ENCODE results near the gene DUSP10. TPM values are rescaled to one million over a fixed set of nuclear protein-coding genes. Genes with fewer than 3 reads are reported as not detected.

Gene DUSP10
- total RNA-seq, 1 experiment from 2014 or later = 0.17 TPM

DNA sequence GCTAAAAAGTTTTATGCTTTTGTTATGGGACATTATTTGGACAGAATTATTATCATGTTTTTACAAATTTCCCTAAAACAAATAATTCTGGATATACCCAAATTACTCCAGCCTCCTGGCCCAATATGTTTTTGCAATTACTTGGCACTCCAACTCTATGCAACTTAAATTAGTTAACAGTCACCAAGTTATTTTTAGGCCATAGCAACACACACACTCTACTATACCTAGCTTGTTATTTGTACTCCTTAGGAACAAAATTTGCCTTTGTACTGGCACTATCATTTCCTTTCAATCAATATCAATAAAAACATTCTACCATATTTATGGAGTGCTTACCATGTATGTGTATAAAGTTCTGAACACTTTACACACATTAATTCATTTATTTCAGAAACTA, 7.7 kb downstream of the DUSP10 start:
- intact Hi-C loops (cut with micrococcal nuclease; ENCODE audit: unreplicated experiment) = no loop called here
- no peak overlapping the region for H3K4me3 ChIP-seq (ENCODE audit: low read depth, low read length, poor library complexity, severe bottlenecking)
- DNase-seq (ENCODE audit: low spot score) = no peak
- CTCF ChIA-PET = no interaction called here
- H3K27ac ChIP-seq (ENCODE audit: low read depth, low read length, poor library complexity, severe bottlenecking) = no peak overlapping the region
- no TSS peak for BruUV-seq (replicated peaks)
- POLR2A ChIA-PET (ENCODE audit: low non-redundant PET) = no interaction called here
- H3K9me3 ChIP-seq (ENCODE audit: low read depth, low read length, poor library complexity, severe bottlenecking) = no peaks in the 10 kb centered on the region
- TF ChIP-seq EZH2 (IDR thresholded peaks at IDR 0.05; ENCODE audit: borderline replicate concordance, low read depth, low read length, poor library complexity, severe bottlenecking) = no peak
- TF ChIP-seq, protein P1, sequence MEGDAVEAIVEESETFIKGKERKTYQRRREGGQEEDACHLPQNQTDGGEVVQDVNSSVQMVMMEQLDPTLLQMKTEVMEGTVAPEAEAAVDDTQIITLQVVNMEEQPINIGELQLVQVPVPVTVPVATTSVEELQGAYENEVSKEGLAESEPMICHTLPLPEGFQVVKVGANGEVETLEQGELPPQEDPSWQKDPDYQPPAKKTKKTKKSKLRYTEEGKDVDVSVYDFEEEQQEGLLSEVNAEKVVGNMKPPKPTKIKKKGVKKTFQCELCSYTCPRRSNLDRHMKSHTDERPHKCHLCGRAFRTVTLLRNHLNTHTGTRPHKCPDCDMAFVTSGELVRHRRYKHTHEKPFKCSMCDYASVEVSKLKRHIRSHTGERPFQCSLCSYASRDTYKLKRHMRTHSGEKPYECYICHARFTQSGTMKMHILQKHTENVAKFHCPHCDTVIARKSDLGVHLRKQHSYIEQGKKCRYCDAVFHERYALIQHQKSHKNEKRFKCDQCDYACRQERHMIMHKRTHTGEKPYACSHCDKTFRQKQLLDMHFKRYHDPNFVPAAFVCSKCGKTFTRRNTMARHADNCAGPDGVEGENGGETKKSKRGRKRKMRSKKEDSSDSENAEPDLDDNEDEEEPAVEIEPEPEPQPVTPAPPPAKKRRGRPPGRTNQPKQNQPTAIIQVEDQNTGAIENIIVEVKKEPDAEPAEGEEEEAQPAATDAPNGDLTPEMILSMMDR (conservative IDR thresholded peaks at IDR 0.05; ENCODE audit: low read depth, low read length) = no peak
- H3K36me3 ChIP-seq (ENCODE audit: insufficient read depth, low read length, poor library complexity, severe bottlenecking) = no peaks in the 10 kb centered on the region
- no peaks in the 10 kb centered on the region for H3K27me3 ChIP-seq (replicated peaks; ENCODE audit: insufficient read depth, low read depth, low read length, poor library complexity)
- H3K4me1 ChIP-seq (ENCODE audit: insufficient read depth, low read length, poor library complexity, severe bottlenecking) = no peaks in the 10 kb centered on the region

DNA sequence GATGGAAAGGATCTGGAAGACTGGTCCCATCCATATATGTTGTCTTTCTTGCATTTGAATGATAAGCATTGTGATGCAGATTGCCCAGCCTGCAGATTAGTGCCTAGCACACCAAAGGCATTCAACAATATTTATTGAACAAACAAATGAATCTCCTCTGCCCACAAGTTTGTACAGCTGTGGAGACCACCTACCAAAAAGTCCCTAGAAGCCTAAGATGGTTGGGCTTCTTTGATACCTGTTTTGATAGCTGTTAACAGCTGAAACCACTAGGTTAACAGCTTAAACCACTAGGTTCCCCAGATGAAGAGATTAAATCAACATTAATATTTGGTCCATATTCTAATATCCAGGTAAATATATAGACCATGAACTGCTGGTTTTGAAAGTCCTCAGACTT, 9.8 kb downstream of the DUSP10 start:
- ChIA-PET CTCF (no interaction called here), POLR2A (ENCODE audit: low non-redundant PET) (no interaction called here)
- no TSS peak for BruUV-seq (replicated peaks)
- intact Hi-C loops (cut with micrococcal nuclease; ENCODE audit: unreplicated experiment) = no loop called here
- no peak overlapping the region for H3K27ac ChIP-seq (ENCODE audit: low read depth, low read length, poor library complexity, severe bottlenecking)
- H3K4me1 ChIP-seq (ENCODE audit: insufficient read depth, low read length, poor library complexity, severe bottlenecking) = no peaks in the 10 kb centered on the region
- no peak for DNase-seq (ENCODE audit: low spot score)
- no peak for TF ChIP-seq EZH2 (IDR thresholded peaks at IDR 0.05; ENCODE audit: borderline replicate concordance, low read depth, low read length, poor library complexity, severe bottlenecking)
- TF ChIP-seq, protein P1 (conservative IDR thresholded peaks at IDR 0.05; ENCODE audit: low read depth, low read length) = no peak
- no peaks in the 10 kb centered on the region for H3K36me3 ChIP-seq (ENCODE audit: insufficient read depth, low read length, poor library complexity, severe bottlenecking)
- H3K4me3 ChIP-seq (ENCODE audit: low read depth, low read length, poor library complexity, severe bottlenecking) = no peak overlapping the region
- no peaks in the 10 kb centered on the region for H3K9me3 ChIP-seq (ENCODE audit: low read depth, low read length, poor library complexity, severe bottlenecking)
- H3K27me3 ChIP-seq (replicated peaks; ENCODE audit: insufficient read depth, low read depth, low read length, poor library complexity) = no peaks in the 10 kb centered on the region

DNA sequence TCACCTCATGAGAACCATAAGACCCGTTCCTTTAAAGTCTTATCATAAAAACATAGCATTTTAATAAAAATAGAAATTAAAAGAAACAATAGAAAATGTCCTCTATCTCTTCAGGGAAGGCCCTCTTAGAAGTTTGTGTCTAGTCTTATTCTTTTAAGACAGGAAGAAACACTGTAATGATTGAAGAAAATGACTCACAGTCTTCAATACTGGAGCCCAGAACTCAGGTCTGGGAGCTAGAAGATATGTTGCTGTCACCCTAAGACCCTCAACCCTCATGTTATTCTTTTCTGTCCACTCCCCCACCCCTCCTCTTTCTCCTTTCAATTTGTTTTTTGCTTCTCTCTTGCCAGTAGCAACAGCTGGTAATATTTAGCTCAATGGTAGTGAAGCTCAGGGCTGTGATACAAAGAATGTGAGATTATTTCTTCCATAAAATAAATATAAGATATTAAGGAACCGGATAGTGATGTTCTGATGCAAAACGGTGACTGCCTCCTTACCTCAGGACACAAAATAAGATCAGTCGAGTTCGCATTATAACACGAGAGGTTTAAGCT, 12.0 kb downstream of the DUSP10 start:
- Histone ChIP-seq H3K27ac (ENCODE audit: low read depth, low read length, poor library complexity, severe bottlenecking) (no peak overlapping the region), H3K36me3 (ENCODE audit: insufficient read depth, low read length, poor library complexity, severe bottlenecking) (no peaks in the 10 kb centered on the region), H3K4me3 (ENCODE audit: low read depth, low read length, poor library complexity, severe bottlenecking) (no peak overlapping the region), H3K9me3 (ENCODE audit: low read depth, low read length, poor library complexity, severe bottlenecking) (no peaks in the 10 kb centered on the region), H3K4me1 (ENCODE audit: insufficient read depth, low read length, poor library complexity, severe bottlenecking) (no peaks in the 10 kb centered on the region), H3K27me3 (replicated peaks; ENCODE audit: insufficient read depth, low read depth, low read length, poor library complexity) (no peaks in the 10 kb centered on the region)
- TF ChIP-seq EZH2 (IDR thresholded peaks at IDR 0.05; ENCODE audit: borderline replicate concordance, low read depth, low read length, poor library complexity, severe bottlenecking) = no peak
- TF ChIP-seq, protein P1 (conservative IDR thresholded peaks at IDR 0.05; ENCODE audit: low read depth, low read length) = no peak
- DNase-seq (ENCODE audit: low spot score) = no peak
- intact Hi-C loops (cut with micrococcal nuclease; ENCODE audit: unreplicated experiment) = loop anchor here (1.0 kb wide), 1 partner anchor 36 kb away; no protein-coding TSS in a partner anchor
- POLR2A ChIA-PET (ENCODE audit: low non-redundant PET) = no interaction called here
- BruUV-seq (replicated peaks) = no TSS peak
- CTCF ChIA-PET = no interaction called here

Measured in A673 (cell line).